DMS153 treated with DMSO at 0.1 percent for 48 hours (cell line): ENCODE data around the gene OR10G7.
A peak's percentile ranks its signal among the peaks of the same experiment; 100 is the strongest.

Experiments used
- DNase-seq: peaks from one replicate; lab custom pipeline; 2025; ENCODE audit not compliant: unreplicated experiment; lab: John Stamatoyannopoulos, UW

Gene OR10G7, protein sequence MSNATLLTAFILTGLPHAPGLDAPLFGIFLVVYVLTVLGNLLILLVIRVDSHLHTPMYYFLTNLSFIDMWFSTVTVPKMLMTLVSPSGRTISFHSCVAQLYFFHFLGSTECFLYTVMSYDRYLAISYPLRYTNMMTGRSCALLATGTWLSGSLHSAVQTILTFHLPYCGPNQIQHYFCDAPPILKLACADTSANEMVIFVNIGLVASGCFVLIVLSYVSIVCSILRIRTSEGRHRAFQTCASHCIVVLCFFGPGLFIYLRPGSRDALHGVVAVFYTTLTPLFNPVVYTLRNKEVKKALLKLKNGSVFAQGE

DNA sequence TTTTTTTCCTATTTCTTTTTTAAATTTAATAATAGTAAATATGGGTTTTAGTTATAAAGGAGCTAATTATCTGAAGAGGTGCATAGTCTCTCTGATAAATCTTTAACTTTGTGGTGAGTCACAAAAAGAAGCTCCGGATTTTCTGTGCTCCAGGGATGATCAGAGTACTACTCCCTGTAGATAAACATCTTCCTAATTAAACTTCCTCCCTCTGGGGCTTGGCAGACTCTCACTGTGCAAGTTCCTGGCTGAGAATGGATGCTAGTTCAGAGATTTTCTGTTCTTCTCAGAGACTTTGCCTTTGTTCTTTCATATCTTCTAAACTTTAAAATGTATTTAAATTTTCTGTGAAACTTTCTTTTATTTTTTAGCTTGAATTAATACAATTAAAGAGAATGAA, at the start of gene OR10G7:
TSS of gene OR10G7 (minus strand) at position 72 of the 400 bp plus-strand sequence. CDS start 2,324 bp downstream, outside the sequence.
- no peak for DNase-seq

DNA sequence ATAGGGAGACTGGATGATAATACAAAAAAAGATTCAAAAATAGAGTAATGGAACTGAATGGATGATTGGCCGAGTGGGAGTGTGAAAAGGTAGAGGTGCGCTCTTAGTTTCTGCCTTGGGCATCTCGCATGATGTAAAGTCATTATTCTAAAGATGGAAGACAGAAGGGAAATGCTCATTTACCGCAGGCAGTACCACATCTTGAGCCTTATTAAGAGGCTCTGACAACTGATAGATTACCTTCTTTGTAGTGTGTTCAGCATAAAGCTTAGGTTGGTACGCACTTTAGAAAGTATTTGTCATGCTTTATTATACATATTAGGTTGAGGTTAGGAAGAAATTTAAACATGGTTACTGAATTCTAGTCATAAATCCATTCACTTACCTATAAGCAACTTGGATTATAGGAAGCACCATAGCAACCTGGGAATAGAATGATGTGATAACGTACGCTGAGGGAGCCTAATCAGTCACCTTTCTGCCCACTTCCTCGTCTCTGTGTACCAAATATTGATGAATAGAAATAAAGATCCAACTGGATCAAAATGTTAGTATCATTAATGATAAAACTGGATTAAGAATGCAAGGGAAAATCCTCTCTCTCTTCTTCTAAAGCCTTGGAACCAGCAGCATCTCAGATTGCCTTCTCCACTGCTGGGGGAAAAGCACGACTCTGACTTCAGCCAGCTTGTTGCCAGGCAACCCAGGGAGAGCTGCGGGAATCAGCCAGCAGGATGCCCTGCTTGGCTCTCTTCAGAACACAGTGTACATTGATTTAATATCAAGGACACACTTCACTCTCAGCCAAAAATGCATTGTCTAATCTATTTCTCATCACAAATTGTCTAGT, 45.1 kb upstream of the OR10G7 start:
- peak; percentile 20 for DNase-seq

DNA sequence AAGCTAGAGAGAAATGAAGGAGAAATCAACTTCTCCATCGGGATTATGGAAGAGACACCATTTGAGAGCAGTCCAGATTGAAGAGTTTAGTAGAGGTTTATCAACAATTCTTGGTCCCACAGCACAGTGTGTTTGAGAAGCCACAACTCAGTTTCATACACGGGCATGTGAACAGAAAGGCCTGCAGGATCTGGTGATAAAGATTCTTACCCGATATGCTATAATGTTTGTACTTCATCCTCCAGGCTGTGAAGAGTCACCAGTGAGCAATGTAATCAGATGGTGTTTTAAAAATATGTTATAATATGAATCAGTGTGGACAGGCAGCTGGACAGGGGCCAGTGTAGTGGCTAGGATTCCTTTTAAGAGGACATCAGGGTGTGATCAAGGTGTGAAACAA, 44.5 kb upstream of the OR10G7 start:
- no peak for DNase-seq

DNA sequence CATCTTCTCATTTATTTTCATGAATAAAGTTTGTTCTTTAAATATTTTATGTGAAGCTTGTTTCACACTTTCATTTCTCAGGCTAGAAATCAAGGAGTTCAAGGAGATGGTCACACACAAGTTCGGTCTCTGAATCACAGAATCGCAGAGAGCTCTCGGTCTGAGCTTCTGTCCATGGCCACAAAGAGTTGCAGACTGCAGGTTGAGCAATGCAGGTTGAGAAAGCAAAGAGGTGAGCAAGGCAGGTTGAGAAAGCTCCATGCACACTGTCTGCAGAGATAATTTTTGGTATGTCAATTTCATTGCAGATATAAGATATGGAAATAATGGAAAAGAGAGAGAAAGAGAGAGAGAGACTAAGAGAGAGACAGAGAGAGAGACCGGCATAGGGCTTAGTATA, 41.2 kb upstream of the OR10G7 start:
- DNase-seq, result no peak

DNA sequence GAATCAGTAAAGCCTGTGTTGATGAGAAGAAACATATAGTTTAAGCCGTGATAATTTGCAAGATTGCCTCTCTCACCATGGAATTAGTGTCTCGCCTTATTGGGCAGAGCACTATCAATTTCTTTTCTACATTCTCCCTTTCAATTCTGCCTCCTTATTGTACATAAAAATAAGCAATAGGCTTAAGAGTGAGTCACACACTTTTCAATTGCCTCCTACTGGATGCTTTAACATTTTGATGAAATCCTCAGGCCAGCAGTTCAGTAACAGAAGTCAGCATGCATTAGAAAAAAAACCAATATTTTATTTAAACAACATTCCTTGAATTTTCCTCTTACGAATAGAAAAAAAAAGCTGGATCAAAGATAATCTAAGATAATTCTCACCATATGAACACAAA, 40.4 kb upstream of the OR10G7 start:
- no peak for DNase-seq

DNA sequence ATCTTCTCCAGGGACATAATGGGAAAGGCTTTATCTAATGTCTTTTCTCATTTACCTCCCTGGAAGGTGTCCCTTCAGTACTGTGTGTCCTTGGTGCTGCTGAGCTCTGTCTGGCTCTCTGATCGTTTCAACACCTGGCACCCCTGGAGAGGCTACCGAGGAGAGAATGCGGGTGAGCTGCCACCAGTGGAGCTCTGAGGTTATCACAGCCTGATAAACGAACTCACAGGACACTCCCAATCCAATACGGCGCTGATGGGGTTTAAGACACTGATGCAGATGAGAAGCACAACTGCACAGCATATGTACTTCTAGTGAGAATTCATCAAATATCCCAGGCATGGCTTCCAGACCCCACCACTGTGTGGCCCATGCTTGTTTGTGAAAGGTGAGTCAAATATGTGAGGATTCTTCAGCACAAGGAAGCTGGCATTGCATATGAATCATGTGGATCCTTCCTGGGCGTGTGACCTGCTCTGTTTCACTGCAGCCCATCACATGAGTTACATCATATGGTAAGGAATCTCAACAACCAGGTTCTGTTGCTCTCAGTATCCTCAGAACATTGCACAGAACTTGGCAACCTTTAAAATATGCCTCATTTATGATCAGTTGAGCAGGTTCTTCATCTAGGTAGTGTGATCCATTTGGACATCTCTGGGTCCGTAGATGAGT, 39.3 kb upstream of the OR10G7 start:
- DNase-seq, result no peak

DNA sequence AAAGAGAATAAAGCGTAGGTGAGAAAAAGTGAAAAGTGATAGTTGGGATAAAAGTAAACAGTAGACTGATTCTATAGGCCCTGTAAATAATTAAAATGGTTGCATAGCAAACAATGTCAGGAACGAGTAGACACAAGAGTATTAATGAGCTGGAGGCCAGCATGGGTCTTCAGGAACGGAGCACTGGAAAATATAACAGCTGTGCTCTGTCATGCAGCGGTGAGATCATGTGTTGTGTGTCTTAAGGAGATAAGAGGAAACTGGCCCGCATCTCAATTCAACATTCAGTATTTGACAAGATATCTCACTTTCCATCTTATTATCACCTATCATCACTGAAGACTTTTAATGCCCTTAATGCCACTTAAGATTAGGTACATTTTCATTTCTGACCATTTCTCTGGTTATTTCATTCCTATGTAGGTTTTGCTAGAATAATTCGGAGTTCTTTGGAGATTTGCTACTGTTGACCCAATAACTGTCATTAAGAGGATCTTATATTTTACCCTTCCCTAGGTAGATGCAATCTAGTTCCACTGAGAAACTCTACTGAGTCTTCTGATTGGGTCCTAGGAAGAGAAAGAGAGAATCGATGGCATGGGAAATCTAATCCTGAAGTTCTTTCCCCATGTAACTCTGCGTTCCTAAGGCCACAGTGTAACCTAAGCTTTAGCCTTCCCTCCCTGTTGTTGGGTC, 38.7 kb upstream of the OR10G7 start:
- DNase-seq, result no peak

DNA sequence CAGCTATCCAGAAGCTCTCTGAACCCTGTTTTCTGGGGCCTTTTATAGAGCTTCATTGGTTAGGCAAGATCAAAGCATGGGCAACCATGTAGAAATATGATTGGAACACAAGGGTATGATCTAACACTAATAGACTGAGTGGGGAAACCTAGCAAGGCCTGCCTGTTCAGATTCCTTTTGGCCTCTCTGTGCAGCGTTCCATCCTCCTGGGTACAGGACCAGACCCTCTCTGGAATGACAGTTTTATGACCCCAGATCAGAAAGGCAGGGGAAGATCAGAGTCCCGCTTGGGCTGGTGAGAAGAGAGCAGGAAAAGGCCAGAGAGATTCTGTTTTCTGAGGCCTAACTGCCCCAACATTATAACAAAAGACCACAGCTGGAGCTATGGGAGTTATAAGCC, 37.5 kb upstream of the OR10G7 start:
- DNase-seq, result no peak

DNA sequence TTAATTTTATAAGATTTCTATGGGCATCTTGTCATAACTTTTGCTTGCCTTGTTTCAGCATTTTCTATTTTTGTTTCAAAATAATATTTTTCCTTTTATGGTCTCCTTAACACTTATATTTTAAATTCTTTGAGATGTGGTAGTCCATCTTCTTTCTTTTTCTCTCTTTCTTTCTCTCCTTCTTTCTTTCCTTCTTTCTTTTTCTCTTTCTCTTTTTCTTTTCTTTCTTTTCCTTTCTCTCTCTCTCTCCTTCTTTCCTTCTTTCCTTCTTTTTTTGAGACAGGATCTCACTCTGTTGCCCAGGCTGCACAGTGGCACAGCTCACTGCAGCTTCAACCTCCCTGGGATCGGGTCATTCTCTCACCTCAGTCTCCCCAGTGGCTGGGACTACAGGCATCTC, 36.1 kb upstream of the OR10G7 start:
- DNase-seq, result no peak

DNA sequence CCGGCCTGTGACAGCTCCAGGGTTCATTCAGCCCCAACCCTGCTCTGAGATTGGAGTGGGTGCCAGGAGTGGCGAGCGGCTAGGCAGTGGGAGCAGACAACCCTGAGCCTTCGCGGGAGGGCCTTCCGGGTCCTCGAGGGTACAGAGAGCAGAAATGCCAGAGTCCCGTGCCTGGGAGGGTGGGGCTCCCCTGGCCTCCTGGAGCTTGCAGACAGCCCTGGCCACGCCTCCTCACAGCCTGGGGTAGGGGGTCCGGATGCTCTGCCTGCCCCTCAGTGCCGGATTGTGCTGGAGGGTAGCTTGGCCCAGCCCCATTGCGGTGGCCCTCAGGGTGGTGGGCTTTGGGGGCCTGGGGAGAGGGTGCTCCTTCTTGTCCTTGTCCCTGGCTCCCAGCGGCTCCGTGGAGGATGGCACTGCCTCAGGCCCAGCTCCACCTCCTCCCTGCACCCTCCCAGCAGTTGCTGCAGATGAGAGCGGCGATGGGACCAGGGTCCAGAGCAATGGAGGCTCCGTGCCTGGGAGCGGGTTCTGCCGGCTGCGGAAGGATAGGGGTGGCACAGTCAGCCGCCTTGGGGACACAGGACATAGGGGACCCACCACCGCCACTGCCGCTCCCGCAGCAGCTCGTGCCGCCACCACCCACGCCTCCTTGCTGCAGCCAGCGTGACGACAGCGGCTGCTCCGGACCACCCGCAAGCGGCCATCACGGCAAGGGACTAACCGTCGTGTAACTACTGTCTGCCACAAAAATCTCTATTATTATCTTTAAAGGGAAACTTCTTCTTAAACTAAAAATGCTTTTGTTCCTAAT, 34.9 kb upstream of the OR10G7 start:
- DNase-seq, result no peak

DNA sequence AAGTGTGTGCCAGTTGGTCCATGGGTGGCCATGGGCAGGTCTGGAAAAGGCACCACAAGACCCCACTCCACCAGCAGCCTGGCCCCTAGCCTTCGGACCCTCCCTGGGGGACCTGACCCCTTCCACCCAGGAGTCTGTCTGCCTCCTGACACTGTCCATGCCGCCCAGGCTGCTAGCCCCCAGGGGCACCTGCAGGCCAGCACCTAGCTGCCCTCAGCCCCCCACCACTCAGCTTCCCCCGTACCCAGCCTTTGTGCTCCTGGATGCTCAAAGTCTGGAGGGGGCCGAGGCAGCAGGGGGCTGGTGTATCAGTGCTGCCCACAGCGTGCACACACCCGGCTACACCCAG, 34.3 kb upstream of the OR10G7 start:
- no peak for DNase-seq

DNA sequence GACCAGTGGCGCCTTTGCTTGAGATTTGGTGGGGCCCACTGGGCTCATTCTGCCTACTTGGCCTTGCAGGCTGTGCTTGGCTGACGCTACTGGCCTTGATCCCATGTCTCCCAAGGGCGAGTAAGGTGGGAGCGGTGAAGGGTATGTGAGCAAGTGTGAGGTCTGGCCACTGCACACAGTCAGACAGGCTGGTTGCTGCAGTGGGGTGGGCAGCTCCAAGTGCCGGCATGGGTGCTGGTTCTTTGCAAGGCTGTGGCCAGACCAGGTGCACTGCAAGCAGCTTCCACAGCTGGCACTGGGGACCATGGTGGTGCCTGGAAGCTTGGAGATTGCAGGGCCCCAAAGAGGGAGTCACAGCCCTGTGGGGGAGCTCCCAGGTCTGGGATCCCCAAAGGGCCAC, 33.4 kb upstream of the OR10G7 start:
- no peak for DNase-seq

DNA sequence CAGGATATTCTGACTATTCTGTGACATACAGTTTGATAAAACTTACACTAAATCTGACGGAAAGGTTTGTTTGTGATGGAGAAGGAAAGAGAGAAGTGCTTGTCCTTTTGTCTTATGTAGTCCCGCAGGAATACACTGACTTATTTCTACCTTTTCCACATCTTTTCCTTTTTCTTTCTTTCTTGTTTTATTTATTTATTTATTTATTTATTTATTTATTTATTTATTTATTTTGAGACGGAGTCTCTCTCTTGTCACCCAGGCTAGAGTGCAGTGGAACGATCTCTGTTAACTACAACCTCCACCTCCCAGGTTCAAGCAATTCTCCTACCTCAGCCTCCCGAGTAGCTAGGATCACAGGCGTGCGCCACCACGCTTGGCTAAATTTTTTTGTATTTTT, 31.0 kb upstream of the OR10G7 start:
- no peak for DNase-seq

DNA sequence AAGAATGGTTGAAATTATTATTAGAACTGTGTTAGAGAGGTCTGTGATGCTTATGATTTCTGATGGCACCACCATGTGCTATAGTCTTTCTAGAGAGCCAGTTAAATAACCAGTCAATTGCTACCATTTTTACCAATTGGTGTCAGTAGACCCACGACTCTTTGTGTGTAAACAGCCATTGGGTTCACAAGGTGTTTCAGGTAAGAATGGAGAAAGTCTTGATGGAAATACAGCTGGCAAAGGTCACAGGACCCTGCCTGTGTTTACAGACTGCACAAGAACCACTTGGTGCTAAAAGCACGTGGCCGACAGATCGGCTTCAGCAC, 30.5 kb upstream of the OR10G7 start:
- no peak for DNase-seq

DNA sequence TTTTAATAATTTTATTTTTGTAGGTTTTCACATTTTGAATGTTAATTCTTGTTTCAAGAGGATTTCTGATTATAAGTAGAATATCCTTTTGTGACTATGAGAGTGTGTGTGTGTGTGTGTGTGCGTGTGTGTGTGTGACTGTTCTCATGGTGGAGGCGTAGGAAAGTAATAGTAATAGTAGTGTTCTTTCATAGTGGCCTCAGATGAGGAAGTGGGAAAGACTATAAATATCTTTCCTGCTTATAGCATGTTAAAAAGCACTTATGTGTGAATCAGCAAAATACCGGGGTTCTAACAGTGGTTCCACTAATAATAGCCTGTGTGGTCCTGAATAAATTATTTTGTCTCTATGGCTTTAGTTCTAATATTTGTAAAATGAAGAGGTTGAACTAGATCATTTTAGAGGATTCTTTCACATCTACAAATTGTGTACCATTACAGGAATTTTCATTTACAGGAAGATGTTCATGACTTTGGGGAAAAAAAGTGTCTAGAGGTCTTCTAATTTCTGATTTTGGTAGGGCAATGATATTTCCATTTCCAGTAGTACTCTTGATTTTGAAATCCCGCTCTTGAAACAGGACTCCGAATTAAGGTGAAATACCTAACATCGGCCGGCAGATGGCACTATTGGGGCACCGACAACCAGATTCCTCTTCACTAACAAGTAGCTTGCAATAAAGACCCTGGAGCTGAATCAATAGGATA, 29.9 kb upstream of the OR10G7 start:
- peak; percentile 30 for DNase-seq

DNA sequence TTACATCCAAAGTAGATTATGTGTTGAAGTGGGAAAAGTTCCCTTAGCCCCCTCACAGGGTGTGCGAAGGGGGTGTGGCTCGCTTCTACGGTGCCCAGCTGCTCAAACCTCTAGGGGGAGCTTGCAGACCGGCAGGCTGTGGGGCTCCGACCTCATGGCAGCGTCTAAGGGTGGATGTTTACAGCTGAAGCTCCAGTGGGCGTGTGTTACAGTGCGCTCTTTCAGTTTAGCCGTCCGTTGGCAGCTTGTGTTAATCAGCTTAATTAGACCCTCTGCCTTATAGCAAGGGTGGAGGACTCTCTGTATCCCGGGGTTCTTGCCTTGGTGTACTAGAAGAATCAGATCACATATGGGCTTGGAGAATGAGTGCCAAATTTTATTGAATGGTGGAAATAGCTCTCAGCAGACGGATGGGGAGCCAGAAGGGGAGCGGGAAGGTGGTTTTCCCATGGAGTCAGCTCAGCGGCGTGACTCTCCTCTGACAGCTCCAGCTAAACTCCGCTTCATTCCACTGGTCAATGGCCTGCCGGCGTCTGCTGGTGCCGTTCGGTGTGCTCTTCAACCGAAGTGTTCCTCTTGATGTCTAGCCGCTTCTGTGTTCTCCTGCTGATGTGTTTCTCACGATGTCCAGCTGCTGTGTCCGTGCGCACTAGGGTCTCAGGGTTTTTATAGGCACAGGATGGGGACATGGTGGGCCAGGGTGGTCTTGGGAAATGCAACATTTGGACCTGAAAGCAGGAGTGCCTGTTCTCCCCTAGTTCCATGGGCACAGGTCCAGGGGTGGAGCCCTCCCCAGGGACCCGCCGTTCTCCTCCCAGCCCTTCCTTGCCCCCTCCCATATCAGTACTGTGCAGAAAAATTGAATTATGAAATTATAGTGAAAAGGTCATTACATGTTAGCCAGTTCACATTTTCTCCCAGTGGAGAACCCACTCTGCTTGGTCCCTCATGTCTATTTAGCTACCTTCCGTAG, 28.6 kb upstream of the OR10G7 start:
- DNase-seq, result peak; percentile 25

DNA sequence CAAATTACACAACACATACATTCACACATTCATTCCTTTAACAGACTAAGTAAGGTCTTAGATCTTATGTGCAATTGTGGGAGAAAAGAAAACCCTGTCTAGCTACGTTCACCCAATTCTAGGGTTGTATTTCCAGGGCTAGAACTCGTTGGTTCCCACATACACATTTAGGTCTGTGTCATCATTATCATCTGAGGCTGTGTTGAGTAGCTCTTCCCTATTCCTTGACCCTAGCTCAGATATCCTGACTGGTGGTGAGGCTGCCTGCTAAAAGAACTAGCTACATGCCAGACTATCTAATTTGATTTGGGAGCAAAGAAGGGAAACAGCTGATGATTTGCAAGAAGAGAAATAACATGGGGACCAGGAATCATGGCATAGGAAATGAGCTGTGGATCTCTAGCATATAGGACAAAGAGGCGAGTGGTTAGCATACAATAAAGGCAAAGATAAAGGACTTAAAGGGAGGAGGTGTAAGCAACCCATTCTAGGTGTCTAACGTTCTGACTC, 27.5 kb upstream of the OR10G7 start:
- DNase-seq, result no peak

DNA sequence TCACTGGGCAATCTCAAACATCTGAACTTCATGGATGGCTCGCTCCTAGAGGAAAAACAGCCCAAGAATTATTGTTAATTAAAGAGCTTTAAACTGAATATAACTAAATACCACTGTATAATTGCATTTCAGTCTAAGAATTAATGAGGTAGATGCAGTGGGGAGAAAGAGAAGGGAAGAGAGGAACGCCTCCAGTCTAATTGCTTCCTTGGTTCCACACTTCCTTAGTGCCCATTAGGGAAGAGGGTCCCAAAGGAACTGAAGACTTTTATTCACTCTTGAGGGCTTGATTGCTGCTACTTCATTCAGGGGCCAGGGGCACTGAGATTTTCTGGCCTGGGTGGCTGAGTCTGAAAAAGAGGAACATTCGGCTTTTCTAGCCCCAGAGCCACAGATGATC, 11.8 kb upstream of the OR10G7 start:
- no peak for DNase-seq

DNA sequence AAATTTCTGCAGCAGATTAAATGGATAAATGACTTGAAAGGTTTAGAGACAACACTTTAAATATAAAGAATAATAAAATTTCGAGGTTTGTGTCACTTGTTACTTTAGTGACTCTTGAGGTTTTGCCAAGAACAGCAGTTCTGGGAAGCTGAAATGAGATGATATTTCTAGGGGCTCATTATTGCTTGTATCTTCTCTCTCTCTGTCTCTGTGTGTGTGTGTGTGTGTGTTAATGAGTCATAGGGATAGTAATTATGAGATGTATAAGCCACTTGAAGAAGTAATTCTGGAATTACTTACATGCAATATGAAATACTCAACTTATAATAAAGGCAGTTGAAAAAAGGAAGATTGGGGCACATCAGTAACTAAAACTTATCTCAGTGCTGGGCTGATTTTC, 9.6 kb upstream of the OR10G7 start:
- no peak for DNase-seq
